ENCODE results near the gene IKZF5.

IKZF5 gene

GRCh38 chr10:123001370-123001769, 7.2 kb downstream of the IKZF5 start:
- Histone ChIP-seq H3K27me3 (ENCODE audit: control insufficient read depth, low read length) (no peaks in the 10 kb centered on the region), H3K9me3 (ENCODE audit: control insufficient read depth, insufficient read depth, low read length) (no peaks in the 10 kb centered on the region), H3K4me1 (ENCODE audit: control insufficient read depth, low read length) (peaks cover 21% of the 10 kb centered on the region), H3K4me2 (ENCODE audit: low read length) (no peak overlapping the region), H3K79me2 (ENCODE audit: control insufficient read depth, low read length) (peaks cover 97% of the 10 kb centered on the region), H4K20me1 (ENCODE audit: control insufficient read depth, insufficient read depth, low read depth, low read length) (peaks cover 14% of the 10 kb centered on the region), H3K4me3 (ENCODE audit: low read length) (no peak overlapping the region), H3K27ac (ENCODE audit: low read depth, low read length) (no peak overlapping the region), H3K36me3 (ENCODE audit: control insufficient read depth, low read length) (peaks cover 57% of the 10 kb centered on the region), H3F3A (ENCODE audit: control insufficient read depth, insufficient read depth) (no peaks in the 10 kb centered on the region), H3K9me2 (replicated peaks; ENCODE audit: control insufficient read depth, low read length) (no peaks in the 10 kb centered on the region)
- TF ChIP-seq CTCF (IDR thresholded peaks at IDR 0.05; ENCODE audit: low read depth, low read length, poor library complexity, severe bottlenecking) (no peak), EZH2phosphoT487 (IDR thresholded peaks at IDR 0.05; ENCODE audit: borderline replicate concordance, low read length) (no peak)

- Histone ChIP-seq H3K27ac (ENCODE audit: low read depth, low read length) (no peak overlapping the region), H4K20me1 (ENCODE audit: control insufficient read depth, insufficient read depth, low read depth, low read length) (peaks cover 8% of the 10 kb centered on the region; the same call in 1 of the 2 replicates), H3F3A (ENCODE audit: control insufficient read depth, insufficient read depth) (no peaks in the 10 kb centered on the region), H3K27me3 (ENCODE audit: control insufficient read depth, low read length) (no peaks in the 10 kb centered on the region), H3K4me1 (ENCODE audit: control insufficient read depth, low read length) (peaks cover 14% of the 10 kb centered on the region), H3K79me2 (ENCODE audit: control insufficient read depth, low read length) (peaks cover 85% of the 10 kb centered on the region), H3K36me3 (ENCODE audit: control insufficient read depth, low read length) (peaks cover 54% of the 10 kb centered on the region), H3K4me3 (ENCODE audit: low read length) (no peak overlapping the region), H3K9me3 (ENCODE audit: control insufficient read depth, insufficient read depth, low read length) (no peaks in the 10 kb centered on the region), H3K4me2 (ENCODE audit: low read length) (no peak overlapping the region), H3K9me2 (replicated peaks; ENCODE audit: control insufficient read depth, low read length) (no peaks in the 10 kb centered on the region)
- no peak for TF ChIP-seq CTCF (IDR thresholded peaks at IDR 0.05; ENCODE audit: low read depth, low read length, poor library complexity, severe bottlenecking)
- no peak for TF ChIP-seq EZH2phosphoT487 (IDR thresholded peaks at IDR 0.05; ENCODE audit: borderline replicate concordance, low read length)
These were observed 8.4 kb downstream of the IKZF5 start for GRCh38 chr10:123000155-123000554.

- no peaks in the 10 kb centered on the region for H3K9me3 ChIP-seq (ENCODE audit: control insufficient read depth, insufficient read depth, low read length)
- H3K79me2 ChIP-seq (ENCODE audit: control insufficient read depth, low read length) = peaks cover 77% of the 10 kb centered on the region
- no peaks in the 10 kb centered on the region for H3K27me3 ChIP-seq (ENCODE audit: control insufficient read depth, low read length)
- H3K4me3 ChIP-seq (ENCODE audit: low read length) = no peak overlapping the region
- H4K20me1 ChIP-seq (ENCODE audit: control insufficient read depth, insufficient read depth, low read depth, low read length) = peaks cover 8% of the 10 kb centered on the region; the same call in 1 of the 2 replicates
- H3K4me1 ChIP-seq (ENCODE audit: control insufficient read depth, low read length) = peaks cover 14% of the 10 kb centered on the region
- peaks cover 57% of the 10 kb centered on the region for H3K36me3 ChIP-seq (ENCODE audit: control insufficient read depth, low read length)
- H3K27ac ChIP-seq (ENCODE audit: low read depth, low read length) = no peak overlapping the region
- TF ChIP-seq CTCF (IDR thresholded peaks at IDR 0.05; ENCODE audit: low read depth, low read length, poor library complexity, severe bottlenecking) = no peak
- TF ChIP-seq EZH2phosphoT487 (IDR thresholded peaks at IDR 0.05; ENCODE audit: borderline replicate concordance, low read length) = no peak
- no peak overlapping the region for H3K4me2 ChIP-seq (ENCODE audit: low read length)
- no peaks in the 10 kb centered on the region for H3K9me2 ChIP-seq (replicated peaks; ENCODE audit: control insufficient read depth, low read length)
- no peaks in the 10 kb centered on the region for H3F3A ChIP-seq (ENCODE audit: control insufficient read depth, insufficient read depth)
These were observed 9.2 kb downstream of the IKZF5 start for GRCh38 chr10:122999347-122999746.

Data from DOHH2 (cell line).